ENCODE results near the gene ARFGEF3. TPM values are rescaled to one million over a fixed set of nuclear protein-coding genes. Genes with fewer than 3 reads are reported as not detected.
A peak's percentile ranks its signal among the peaks of the same experiment; 100 is the strongest.

ARFGEF3 gene
- total RNA-seq, 1 experiment from 2014 or later: 5.2 TPM

GRCh38 chr6:138160329-138161087 lies 1.2 kb upstream of the ARFGEF3 start:
- Mint-ChIP-seq H3K27me3 (ENCODE audit: insufficient read depth, unreplicated experiment) (peaks cover 15% of the 10 kb centered on the region), H3K9me3 (ENCODE audit: unreplicated experiment) (no peaks in the 10 kb centered on the region), H3K4me1 (ENCODE audit: low read depth, unreplicated experiment) (peaks cover 7% of the 10 kb centered on the region), H3K4me3 (ENCODE audit: unreplicated experiment) (peak overlapping the region; percentile 71), H3K36me3 (ENCODE audit: insufficient read depth, unreplicated experiment) (no peaks in the 10 kb centered on the region), H3K27ac (ENCODE audit: unreplicated experiment) (no peak overlapping the region)
- no TSS peak for BruUV-seq (replicated peaks)
- ChIA-PET POLR2A (no interaction called here), CTCF (no interaction called here)
- Histone ChIP-seq H3K4me3 (ENCODE audit: low read depth, low read length) (no peak overlapping the region; the same call in 1 of the 2 replicates), H3K36me3 (ENCODE audit: control insufficient read depth, insufficient read depth, low read length) (no peaks in the 10 kb centered on the region), H3K9me3 (no peaks in the 10 kb centered on the region), H3K4me1 (0 out of 2 replicates have a peak, but pooled peaks cover 5% of the 10 kb centered on the region), H3K27me3 (replicated peaks; ENCODE audit: control insufficient read depth, insufficient read depth, low read length) (0 out of 2 replicates have a peak, but pooled peaks cover 1% of the 10 kb centered on the region)
- DNase-seq: no peak
- intact Hi-C loops (cut with micrococcal nuclease; ENCODE audit: unreplicated experiment): loop anchor here (1.0 kb wide), 1 partner anchor 244 kb away; the partner anchor contains the start of gene HEBP2
- TF ChIP-seq CTCF (IDR thresholded peaks at IDR 0.05; ENCODE audit: insufficient read depth in 1 of 2, low read depth in 1 of 2, low read length in 1 of 2, severe bottlenecking in 1 of 2, unreplicated experiment in 1 of 2): no peak

- H3K4me3 Mint-ChIP-seq (ENCODE audit: unreplicated experiment): peak overlapping the region; percentile 71
- no peak overlapping the region for H3K27ac Mint-ChIP-seq (ENCODE audit: unreplicated experiment)
- Histone ChIP-seq H3K4me1 (0 out of 2 replicates have a peak, but pooled peaks cover 5% of the 10 kb centered on the region), H3K36me3 (ENCODE audit: control insufficient read depth, insufficient read depth, low read length) (no peaks in the 10 kb centered on the region), H3K4me3 (ENCODE audit: low read depth, low read length) (peak overlapping the region; percentile 68), H3K9me3 (no peaks in the 10 kb centered on the region), H3K27me3 (replicated peaks; ENCODE audit: control insufficient read depth, insufficient read depth, low read length) (0 out of 2 replicates have a peak, but pooled peaks cover 1% of the 10 kb centered on the region)
- ChIA-PET POLR2A (no interaction called here), CTCF (no interaction called here)
- no peak for DNase-seq
- H3K4me1 Mint-ChIP-seq (ENCODE audit: low read depth, unreplicated experiment): peaks cover 7% of the 10 kb centered on the region
- intact Hi-C loops (cut with micrococcal nuclease; ENCODE audit: unreplicated experiment): loop anchor here (1.0 kb wide), 1 partner anchor 243 kb away; the partner anchor contains the start of gene HEBP2
- peaks cover 15% of the 10 kb centered on the region for H3K27me3 Mint-ChIP-seq (ENCODE audit: insufficient read depth, unreplicated experiment)
- H3K36me3 Mint-ChIP-seq (ENCODE audit: insufficient read depth, unreplicated experiment): no peaks in the 10 kb centered on the region
- H3K9me3 Mint-ChIP-seq (ENCODE audit: unreplicated experiment): no peaks in the 10 kb centered on the region
- no peak for TF ChIP-seq CTCF (IDR thresholded peaks at IDR 0.05; ENCODE audit: insufficient read depth in 1 of 2, low read depth in 1 of 2, low read length in 1 of 2, severe bottlenecking in 1 of 2, unreplicated experiment in 1 of 2)
- BruUV-seq (replicated peaks): no TSS peak
Measured at GRCh38 chr6:138161088-138161337, 726 bp upstream of the ARFGEF3 start.

GRCh38 chr6:138162111-138162954 lies 594 bp downstream of the ARFGEF3 start:
- no peak for TF ChIP-seq CTCF (IDR thresholded peaks at IDR 0.05; ENCODE audit: insufficient read depth in 1 of 2, low read depth in 1 of 2, low read length in 1 of 2, severe bottlenecking in 1 of 2, unreplicated experiment in 1 of 2)
- peak overlapping the region; percentile 68 for H3K4me3 ChIP-seq (ENCODE audit: low read depth, low read length)

More at GRCh38 chr6:138162111-138162954, 594 bp downstream of the ARFGEF3 start:
- ChIA-PET POLR2A (no interaction called here), CTCF (interaction anchor here (1.0 kb wide), 1 partner anchor 27 kb away, joined by 4 read pairs; no protein-coding TSS in a partner anchor)
- Mint-ChIP-seq H3K27me3 (ENCODE audit: insufficient read depth, unreplicated experiment) (peaks cover 18% of the 10 kb centered on the region), H3K36me3 (ENCODE audit: insufficient read depth, unreplicated experiment) (no peaks in the 10 kb centered on the region), H3K4me3 (ENCODE audit: unreplicated experiment) (peak overlapping the region; percentile 71), H3K27ac (ENCODE audit: unreplicated experiment) (no peak overlapping the region), H3K4me1 (ENCODE audit: low read depth, unreplicated experiment) (peaks cover 7% of the 10 kb centered on the region), H3K9me3 (ENCODE audit: unreplicated experiment) (no peaks in the 10 kb centered on the region)
- H3K27me3 ChIP-seq (replicated peaks; ENCODE audit: control insufficient read depth, insufficient read depth, low read length): 0 out of 2 replicates have a peak, but pooled peaks cover 1% of the 10 kb centered on the region
- 0 out of 2 replicates have a peak, but pooled peaks cover 5% of the 10 kb centered on the region for H3K4me1 ChIP-seq
- BruUV-seq (replicated peaks): no TSS peak
- DNase-seq: no peak
- H3K36me3 ChIP-seq (ENCODE audit: control insufficient read depth, insufficient read depth, low read length): no peaks in the 10 kb centered on the region
- intact Hi-C loops (cut with micrococcal nuclease; ENCODE audit: unreplicated experiment): loop anchor here (1.0 to 2.0 kb wide), 4 partner anchors 46 to 124 kb away; no protein-coding TSS in a partner anchor
- H3K9me3 ChIP-seq: no peaks in the 10 kb centered on the region
